K562 (cell line): ENCODE data around the gene ERICH2. TPM values are rescaled to one million over a fixed set of nuclear protein-coding genes. Genes with fewer than 3 reads are reported as not detected.

ENCODE experiments used
- BHLHE40 ChIP-seq: IDR thresholded peaks from 2 replicates; pipeline ENCODE4 v1.6.1; 2011; ENCODE audit warnings: low read length, improper control_type of control experiment
- CREM ChIP-seq: IDR thresholded peaks from 2 replicates; pipeline ENCODE4 v1.6.1; 2014; ENCODE audit warnings: antibody characterized with exemption, low read depth
- CTBP1 ChIP-seq: fragments of 450-650 bp; IDR thresholded peaks from 2 replicates; pipeline ENCODE4 v1.6.1; 2016; ENCODE audit warnings: borderline replicate concordance
- CXXC5 ChIP-seq: fragments of 250-450 bp; sonication (Bioruptor Pico); IDR thresholded peaks from 2 replicates; pipeline ENCODE4 v1.8.0; 2022; ENCODE audit warnings: inconsistent platforms, mild to moderate bottlenecking, moderate library complexity
- E2F3 ChIP-seq: fragments of 250-450 bp; sonication (Bioruptor Pico); IDR thresholded peaks from 2 replicates; pipeline ENCODE4 v1.4.0; 2020; ENCODE audit warnings: mild to moderate bottlenecking
- HMGN3 ChIP-seq: IDR thresholded peaks from 2 replicates; pipeline ENCODE4 v1.6.1; 2011; ENCODE audit warnings: borderline replicate concordance, low read depth, mild to moderate bottlenecking, mixed read lengths, low read length; ENCODE audit not compliant: insufficient read length; ENCODE audit errors: extremely low read depth
- KAT2B ChIP-seq: IDR thresholded peaks from one replicate; pipeline ENCODE4 v1.6.1; 2012; ENCODE audit warnings: low read depth, mild to moderate bottlenecking, control low read depth, inconsistent platforms, low read length, moderate library complexity
- KAT7 ChIP-seq: sonication (generic); formaldehyde crosslinking; IDR thresholded peaks from 2 replicates; pipeline ENCODE4 v1.8.0; 2022; ENCODE audit warnings: missing genetic modification reagents, mild to moderate bottlenecking, borderline replicate concordance
- MTA1 ChIP-seq: fragments of 450-650 bp; IDR thresholded peaks from 2 replicates; pipeline ENCODE4 v1.6.1; 2017; ENCODE audit warnings: borderline replicate concordance
- NKRF ChIP-seq: fragments of 450-650 bp; IDR thresholded peaks from 2 replicates; pipeline ENCODE4 v1.6.1; 2016; ENCODE audit warnings: borderline replicate concordance
- SIN3B ChIP-seq: fragments of 450-650 bp; IDR thresholded peaks from 2 replicates; pipeline ENCODE4 v1.6.1; 2017; ENCODE audit warnings: low read depth, mild to moderate bottlenecking, moderate library complexity
- SP2 ChIP-seq: IDR thresholded peaks from 2 replicates; pipeline ENCODE4 v1.6.1; 2011; ENCODE audit warnings: mild to moderate bottlenecking, low read depth, low read length, moderate library complexity; ENCODE audit not compliant: poor library complexity, severe bottlenecking; ENCODE audit errors: extremely low read depth
- TCF7 ChIP-seq: sonication (generic); IDR thresholded peaks from 2 replicates; pipeline ENCODE4 v1.6.1; 2016; ENCODE audit warnings: antibody characterized with exemption, borderline replicate concordance
- WHSC1 ChIP-seq: IDR thresholded peaks from one replicate; pipeline ENCODE4 v1.6.1; 2012; ENCODE audit warnings: low read length, control low read depth, inconsistent platforms
- ZBTB11 ChIP-seq, 3 experiments: fragments of 200-800 bp in 1 of 3; fragments of 250-450 bp in 1 of 3; fragments of 450-650 bp in 1 of 3; sonication (Bioruptor Pico) in 1 of 3; sonication (Bioruptor generic) in 1 of 3; formaldehyde crosslinking in 1 of 3; IDR thresholded peaks; 2 replicates each; pipeline versions ENCODE4 v1.6.1 to v1.8.0; 2016 to 2022; ENCODE audit warnings: mild to moderate bottlenecking in 2 of 3, missing genetic modification characterization in 2 of 3, missing compliant biosample characterization in 1 of 3, moderate library complexity in 1 of 3
- ZNF778 ChIP-seq: fragments of 450-650 bp; formaldehyde crosslinking; IDR thresholded peaks from 2 replicates; pipeline ENCODE4 v1.4.0; 2020; ENCODE audit warnings: mild to moderate bottlenecking, moderate library complexity
- ZNF785 ChIP-seq: fragments of 250-450 bp; sonication (Bioruptor Pico); IDR thresholded peaks from 2 replicates; pipeline ENCODE4 v1.4.0; 2020; ENCODE audit warnings: mild to moderate bottlenecking
- ZZZ3 ChIP-seq: fragments of 450-650 bp; IDR thresholded peaks from 2 replicates; pipeline ENCODE4 v1.6.1; 2016; ENCODE audit warnings: antibody characterized with exemption, mild to moderate bottlenecking, moderate library complexity
- polyA plus RNA-seq, 8 experiments: library from polyadenylated mRNA; depleted of rRNA in 4 of 8; stranded (reverse) in 5 of 8; unstranded in 3 of 8; fragments of >200 nt; fragmentation: Nextera tagmentation in 2 of 8; fragmentation: Illumina TruSeq in 1 of 8; extraction: Ambion mirVana in 2 of 8; extraction: Trizol in 1 of 8; gene quantifications; 2 replicates each; pipeline versions ENCODE4 v1.2.1 to v1.2.3, GENCODE V29; 2011 to 2014; ENCODE audit warnings: inconsistent platforms in 1 of 8, missing spikeins in 1 of 8
- total RNA-seq, 7 experiments: library from RNA; depleted of rRNA in 6 of 7; stranded (reverse); fragments of >200 nt in 6 of 7; fragmentation: Illumina TruSeq in 2 of 7; extraction: Trizol in 2 of 7; gene quantifications; 2 replicates each; pipeline versions ENCODE4 v1.2.1 to v1.2.3, GENCODE V29; 2011 to 2021; ENCODE audit warnings: low replicate concordance in 1 of 7
- TF ChIP-seq, protein P1 (sequence below): sonication (generic); formaldehyde crosslinking; IDR thresholded peaks from 2 replicates; pipeline ENCODE4 v1.8.1; 2022; ENCODE audit warnings: missing genetic modification reagents

ERICH2 gene
- total and polyA plus RNA-seq, 9 of the 15 experiments (the other 6 are each of a cell fraction or from before 2014, with no cell fraction given), result 0.85 to 2.4 (median 1.6) TPM

DNA sequence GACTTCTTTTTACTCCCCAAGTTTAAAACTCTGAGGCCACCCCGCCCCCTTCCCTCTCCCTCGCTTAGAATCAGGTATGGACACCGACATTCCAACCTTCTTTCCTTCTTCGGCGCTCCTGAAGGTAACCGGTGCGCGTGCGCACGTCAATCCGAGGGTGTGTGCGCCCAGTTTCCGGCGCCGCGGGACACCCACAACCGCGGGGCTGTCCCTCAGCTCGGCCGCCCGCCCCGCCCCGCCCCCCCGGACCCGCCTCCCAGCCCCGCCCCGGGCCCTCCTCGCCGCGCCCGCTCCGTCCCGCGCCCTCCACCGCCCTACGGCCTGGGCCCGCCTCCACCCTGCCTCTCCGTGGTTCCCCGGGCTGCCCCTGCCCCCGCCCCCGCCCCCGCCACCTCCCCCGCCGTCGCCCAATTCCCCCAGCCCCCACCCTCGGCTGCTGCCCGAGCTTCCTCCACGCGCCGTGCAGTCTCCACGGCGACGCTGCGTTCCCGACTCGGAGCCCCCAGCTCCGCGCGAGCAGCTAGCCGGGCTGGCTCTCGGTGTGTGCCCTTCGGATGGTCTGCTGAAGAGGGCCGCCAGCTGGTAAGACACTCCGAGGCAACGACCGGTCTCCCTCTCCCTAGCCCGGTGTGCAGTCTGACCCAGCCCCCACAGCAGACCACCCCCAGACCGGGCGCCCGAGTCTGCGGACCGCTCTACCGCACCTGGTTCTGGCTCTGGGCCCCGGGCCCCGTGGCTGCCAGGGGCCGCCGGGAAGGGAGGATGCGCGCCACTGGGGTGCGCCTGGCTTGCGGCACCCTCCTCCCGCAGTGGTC, 635 bp downstream of the ERICH2 start (continued):
- TF ChIP-seq NKRF, result peak; percentile 75
- TF ChIP-seq ZZZ3, result no peak
- TF ChIP-seq CTBP1, result peak; percentile 91
- 0 out of 2 replicates have a peak, but pooled peaks have one; percentile 8 for TF ChIP-seq SIN3B
- no peak for TF ChIP-seq ZNF778 (CRISPR knock-in tag)
- TF ChIP-seq SP2, result no peak
- TF ChIP-seq HMGN3, result peak; percentile 30
- TF ChIP-seq CREM, result peak; percentile 62; the same call in 1 of the 2 replicates
- no peak for TF ChIP-seq TCF7
- peak; percentile 65; the same call in 1 of the 2 replicates for TF ChIP-seq MTA1
- peak; percentile 89; the same call in 1 of the 2 replicates for TF ChIP-seq KAT7 (CRISPR knock-in tag)
- TF ChIP-seq ZBTB11 (CRISPR knock-in tag; IDR thresholded peaks at IDR 0.05), result peak in 1 of 3 experiments; percentile 84; a peak in 1 of 6 replicates
- TF ChIP-seq, protein P1, sequence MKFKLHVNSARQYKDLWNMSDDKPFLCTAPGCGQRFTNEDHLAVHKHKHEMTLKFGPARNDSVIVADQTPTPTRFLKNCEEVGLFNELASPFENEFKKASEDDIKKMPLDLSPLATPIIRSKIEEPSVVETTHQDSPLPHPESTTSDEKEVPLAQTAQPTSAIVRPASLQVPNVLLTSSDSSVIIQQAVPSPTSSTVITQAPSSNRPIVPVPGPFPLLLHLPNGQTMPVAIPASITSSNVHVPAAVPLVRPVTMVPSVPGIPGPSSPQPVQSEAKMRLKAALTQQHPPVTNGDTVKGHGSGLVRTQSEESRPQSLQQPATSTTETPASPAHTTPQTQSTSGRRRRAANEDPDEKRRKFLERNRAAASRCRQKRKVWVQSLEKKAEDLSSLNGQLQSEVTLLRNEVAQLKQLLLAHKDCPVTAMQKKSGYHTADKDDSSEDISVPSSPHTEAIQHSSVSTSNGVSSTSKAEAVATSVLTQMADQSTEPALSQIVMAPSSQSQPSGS (CRISPR knock-in tag), result no peak
- TF ChIP-seq KAT2B, result no peak
- no peak for TF ChIP-seq E2F3
- TF ChIP-seq BHLHE40, result no peak; the same call in 1 of the 2 replicates
- TF ChIP-seq CXXC5, result peak; percentile 85; the same call in 1 of the 2 replicates
- no peak for TF ChIP-seq WHSC1
- TF ChIP-seq ZNF785 (CRISPR knock-in tag), result no peak
